ENCODE data around the gene GALR2.
"Not testable (repeated sequence)": the region's sequence is repeated elsewhere in the genome, so short reads cannot be mapped to it uniquely, and the experiment has no call there.

Gene GALR2, protein sequence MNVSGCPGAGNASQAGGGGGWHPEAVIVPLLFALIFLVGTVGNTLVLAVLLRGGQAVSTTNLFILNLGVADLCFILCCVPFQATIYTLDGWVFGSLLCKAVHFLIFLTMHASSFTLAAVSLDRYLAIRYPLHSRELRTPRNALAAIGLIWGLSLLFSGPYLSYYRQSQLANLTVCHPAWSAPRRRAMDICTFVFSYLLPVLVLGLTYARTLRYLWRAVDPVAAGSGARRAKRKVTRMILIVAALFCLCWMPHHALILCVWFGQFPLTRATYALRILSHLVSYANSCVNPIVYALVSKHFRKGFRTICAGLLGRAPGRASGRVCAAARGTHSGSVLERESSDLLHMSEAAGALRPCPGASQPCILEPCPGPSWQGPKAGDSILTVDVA

DNA sequence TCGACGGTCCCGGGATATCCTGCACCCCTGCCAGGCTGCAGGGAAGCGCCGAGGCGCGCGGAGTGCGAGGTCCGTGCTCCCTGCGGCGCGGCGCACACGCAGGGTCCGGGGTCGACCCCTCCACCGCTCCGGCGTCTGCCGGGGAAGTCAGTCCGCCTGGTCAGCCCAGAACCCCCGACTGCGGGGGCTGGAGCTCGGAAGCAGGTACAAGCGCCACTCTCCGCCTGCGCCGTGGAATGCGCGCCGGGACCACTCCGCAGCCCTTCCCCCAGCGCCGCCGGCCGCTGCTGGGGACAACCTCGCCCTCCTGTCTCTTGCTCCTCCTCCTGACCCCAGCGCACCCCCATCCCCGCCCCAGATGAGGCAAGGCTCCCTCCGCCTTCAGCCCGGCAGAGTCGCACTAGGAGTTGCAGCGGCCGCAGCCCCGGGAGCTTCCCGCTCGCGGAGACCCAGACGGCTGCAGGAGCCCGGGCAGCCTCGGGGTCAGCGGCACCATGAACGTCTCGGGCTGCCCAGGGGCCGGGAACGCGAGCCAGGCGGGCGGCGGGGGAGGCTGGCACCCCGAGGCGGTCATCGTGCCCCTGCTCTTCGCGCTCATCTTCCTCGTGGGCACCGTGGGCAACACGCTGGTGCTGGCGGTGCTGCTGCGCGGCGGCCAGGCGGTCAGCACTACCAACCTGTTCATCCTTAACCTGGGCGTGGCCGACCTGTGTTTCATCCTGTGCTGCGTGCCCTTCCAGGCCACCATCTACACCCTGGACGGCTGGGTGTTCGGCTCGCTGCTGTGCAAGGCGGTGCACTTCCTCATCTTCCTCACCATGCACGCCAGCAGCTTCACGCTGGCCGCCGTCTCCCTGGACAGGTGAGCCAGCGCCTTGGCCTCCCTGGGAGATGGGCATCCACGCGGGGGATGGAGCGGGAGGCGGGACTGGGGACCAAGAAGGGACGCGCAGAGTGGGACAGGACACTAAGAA is at the start of gene GALR2:
GALR2 (plus strand) TSS at position 392 of the 974 bp plus-strand sequence; CDS start at position 495, 103 bp downstream.
- no peak for DNase-seq (ENCODE audit: low read depth)

DNA sequence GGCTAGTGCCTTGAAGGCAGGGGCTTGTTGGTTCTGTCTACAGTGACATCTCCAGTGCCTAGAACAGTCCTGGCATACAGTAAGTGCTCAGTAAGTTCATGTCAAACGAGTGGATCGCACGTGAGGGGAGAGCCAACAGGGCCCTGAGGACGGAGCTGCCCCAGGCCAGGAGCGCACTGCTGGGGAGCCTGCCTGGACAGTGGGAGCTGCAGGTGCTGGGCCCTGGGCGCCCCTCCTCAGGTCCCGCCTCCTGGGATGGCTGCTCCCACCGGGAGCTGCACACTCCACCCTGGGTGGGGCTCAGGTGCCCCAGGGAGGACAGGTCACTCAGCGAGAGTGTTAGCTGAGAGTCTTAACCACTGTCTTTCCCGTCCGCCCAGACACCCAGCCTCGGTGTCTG is 49.3 kb upstream of the GALR2 start:
- DNase-seq (ENCODE audit: low read depth) = no peak

DNA sequence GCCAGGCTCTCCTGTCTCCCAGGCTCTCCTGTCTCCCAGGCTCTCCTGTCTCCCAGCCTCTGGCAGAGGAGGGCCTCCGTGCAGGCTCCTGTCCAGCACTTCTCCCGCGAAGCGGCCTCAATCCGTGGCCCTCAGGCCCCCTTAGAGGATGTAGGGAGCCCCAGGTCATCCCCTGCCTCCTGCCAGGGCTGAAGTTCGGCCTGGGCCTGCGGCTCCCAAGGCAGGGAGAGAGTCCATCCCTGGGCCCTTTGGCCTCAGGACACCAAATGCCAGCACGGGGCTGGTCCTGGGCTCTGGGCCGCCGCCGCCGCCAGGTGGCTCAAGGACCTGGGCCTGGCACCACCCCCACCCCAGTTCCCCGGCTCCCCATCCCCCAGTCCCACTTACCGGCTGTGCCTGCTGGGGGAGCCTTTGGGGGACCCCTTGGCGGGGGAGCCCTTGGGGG is 47.8 kb upstream of the GALR2 start:
- DNase-seq (ENCODE audit: low read depth) = no peak

DNA sequence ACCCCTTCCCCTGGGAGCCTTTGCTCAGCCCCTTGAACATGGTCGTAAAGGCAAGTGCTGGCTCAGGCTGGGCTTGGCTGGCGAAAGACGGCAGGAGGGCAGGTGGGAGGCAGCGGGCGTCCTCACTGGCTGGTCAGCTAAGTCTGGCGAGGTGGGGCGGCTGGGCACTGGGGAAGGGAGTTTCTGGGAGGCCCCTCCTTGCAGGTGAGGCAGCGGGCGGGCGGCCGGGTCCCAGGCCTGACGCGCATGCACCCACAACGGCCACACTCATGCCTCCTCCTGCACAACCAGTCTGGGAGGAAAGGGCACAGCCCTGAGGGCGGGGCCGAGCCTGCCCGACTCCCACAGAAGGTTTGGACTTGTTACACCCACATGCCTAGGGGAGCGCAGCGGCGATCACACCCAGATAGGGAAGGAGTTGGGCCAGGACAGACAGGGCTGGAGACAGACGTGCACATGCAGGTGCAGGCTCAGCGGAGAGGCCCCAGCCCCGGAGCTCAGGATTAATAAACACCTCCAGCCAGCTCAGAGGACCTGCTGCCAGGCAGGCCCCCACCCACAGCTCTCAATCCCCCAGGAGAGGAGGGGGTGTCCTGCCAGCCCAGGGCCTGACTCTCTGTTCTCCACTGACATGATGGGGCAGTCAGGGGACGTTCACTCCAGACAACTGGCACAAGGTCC is 47.3 kb upstream of the GALR2 start, which contains the start of gene EVPL:
EVPL (minus strand) TSS at position 148 of the 681 bp plus-strand sequence; CDS start at position 40, 108 bp downstream.
- DNase-seq (ENCODE audit: low read depth) = no peak

DNA sequence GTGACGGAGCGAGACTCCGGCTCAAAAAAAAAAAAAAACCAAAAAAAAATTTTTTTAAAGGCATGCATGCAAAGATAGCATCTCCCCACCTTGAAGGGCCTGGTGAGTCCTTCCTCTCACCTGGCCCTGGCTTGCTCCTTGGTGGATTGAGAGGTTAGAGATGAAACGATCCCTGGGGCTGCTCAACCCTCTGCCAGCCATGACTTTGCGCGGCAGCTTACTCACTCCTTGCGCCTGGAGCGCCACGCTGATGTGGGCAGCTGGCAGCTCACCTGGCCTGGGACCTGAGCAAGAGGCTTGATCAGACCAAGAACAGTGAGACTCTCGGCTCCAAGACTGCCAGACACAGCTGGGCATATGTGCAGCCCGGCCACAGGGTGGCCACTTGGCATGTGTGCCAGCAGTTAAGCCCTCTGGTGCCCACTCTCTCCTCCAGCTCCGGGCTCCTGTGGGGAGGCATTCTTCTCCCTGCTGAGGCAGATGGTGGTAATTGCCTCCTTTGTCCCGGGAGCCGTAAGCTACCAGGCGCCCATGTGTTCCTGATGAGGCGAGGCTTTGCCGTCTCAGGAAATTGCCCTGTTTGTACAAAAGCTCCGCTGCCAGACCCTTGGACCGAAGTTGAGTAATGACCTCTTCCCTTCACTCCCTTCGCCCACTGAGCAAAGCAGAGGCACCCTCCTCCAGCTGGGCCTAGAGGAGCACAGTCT is 42.4 kb upstream of the GALR2 start:
- DNase-seq (ENCODE audit: low read depth) = no peak

DNA sequence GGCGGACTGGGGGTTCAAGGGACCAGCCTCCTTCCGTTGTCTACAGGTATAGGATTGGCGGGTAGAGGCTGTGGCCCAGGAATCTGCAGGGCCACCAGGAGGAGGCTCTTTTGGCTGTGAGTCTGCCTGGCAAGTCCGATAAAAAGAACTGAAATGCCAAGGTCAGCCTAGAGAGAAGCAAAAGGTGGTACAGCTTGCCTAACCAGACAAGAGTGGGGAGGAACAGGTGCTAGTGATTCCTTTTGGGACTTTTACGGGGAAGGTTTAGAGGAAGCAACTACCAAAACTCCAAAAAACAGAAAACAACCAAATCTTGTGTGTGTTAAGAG is 41.8 kb upstream of the GALR2 start:
- no peak for DNase-seq (ENCODE audit: low read depth)

DNA sequence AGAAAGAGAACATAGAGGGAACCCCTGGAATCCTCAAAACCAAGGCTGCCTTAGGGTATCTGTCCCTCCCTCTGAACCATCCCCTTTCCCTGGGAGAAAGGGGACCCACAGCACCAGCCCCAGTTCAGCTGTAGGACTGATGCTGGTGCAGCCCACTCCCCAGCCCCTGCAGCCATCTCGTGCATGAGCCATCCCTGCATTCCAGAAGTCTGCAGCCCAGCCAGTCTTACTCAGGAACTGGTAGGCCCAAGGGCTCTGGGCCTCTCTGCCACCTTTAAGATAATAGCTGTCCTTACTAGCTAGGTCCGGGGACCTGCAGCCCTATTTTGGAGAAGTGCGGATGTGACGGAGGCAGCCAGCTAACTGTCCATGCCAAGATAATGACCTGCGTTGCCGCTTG is 41.4 kb upstream of the GALR2 start:
- no peak for DNase-seq (ENCODE audit: low read depth)

DNA sequence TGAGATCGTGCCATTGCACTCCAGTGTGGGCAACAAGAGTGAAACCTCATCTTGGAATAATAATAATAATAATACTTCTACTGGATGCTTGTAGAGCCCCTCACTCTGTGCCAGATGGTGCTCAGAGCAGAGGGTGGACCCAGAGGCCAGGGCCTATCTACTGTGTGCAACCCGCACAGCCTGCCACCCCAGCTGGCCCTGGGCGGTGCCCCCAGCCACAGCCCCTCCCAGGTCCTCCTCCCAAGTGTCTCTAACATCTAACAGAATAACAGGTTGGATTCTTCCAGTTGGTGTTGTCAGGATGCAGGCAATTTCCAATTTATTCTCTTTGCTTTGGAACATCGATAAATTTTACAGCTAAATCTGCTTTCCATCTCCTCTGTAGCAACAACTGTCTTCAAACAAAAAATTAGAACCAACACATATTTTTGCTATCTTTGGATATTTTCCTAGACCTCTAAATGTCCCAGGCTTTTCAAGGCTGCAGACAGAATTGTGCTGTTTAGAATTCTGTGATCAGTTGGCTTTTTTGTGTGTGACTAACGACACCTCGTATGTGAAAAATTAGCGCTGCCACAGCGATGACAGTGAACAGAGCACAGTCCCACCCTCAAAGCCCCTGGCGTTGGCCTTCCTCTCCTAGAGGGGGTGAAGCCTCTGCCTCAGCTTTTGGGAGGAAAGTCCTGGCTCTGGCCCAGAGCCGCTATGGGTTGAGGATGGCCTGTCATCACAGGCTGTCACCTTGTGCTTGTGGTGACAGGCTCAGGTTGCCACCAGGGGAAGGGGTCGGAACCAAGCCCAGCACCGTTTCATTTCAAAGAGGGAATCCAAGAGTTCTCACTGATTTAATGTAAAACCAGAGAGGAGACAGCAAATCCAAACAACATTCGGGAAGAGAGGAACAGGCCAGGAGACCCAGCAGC is 39.9 kb upstream of the GALR2 start:
- DNase-seq (ENCODE audit: low read depth) = no peak

DNA sequence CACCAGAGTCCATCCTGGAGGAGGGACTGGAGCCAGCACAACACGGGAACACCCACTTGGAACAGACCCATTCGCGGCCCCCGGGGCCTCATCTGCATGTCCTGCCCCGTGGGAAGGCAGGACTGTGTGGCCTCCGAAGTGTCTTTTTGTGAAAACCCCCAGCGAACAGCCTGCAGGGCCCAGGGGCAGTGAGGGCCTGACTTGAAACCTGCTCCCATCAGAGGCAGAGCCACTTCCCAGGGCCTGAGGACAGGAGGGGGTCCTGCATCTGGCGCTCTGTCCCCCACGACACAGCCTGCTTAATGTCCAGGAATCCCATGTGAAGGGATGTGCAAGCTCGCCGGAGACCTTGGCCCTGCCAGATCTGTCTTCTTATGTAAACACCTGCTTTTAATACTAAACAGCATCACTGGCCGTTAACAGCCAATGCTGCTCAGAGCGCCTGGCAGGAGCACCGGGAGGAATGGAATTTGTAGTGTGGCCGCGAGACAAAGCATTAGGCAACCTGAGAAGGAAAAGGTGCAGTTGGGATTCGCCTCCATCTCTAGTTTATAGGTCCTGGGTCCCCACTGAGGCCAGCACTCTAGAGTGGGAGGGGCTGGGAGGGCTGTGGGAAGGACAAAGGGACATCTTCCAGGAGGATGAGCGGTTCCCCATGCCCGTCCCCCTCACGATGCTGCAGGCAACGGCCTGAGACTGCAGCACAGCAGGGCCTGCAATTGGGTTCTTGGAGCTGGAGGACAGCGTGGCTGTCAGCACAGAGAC is 37.9 kb upstream of the GALR2 start:
- peak; percentile 23 for DNase-seq (ENCODE audit: low read depth)

DNA sequence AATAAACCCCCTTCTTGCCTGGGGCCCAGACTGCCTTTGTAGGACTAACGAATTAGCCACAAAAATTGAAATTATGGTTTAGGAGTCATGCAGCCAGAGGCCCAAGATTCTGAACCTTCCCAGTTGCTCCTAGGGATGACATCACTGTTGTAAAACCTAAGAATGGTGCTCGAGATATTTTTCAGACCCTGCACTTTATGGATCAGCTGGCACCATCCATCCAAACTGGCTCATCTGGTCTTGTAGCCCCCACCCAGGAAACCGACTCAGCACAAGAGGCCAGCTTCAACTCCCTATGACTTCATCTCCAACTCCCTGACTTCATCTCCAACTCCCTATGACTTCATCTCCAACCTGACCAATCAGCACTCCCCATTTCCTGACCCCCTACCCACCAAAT is 36.5 kb upstream of the GALR2 start:
- DNase-seq (ENCODE audit: low read depth) = no peak

DNA sequence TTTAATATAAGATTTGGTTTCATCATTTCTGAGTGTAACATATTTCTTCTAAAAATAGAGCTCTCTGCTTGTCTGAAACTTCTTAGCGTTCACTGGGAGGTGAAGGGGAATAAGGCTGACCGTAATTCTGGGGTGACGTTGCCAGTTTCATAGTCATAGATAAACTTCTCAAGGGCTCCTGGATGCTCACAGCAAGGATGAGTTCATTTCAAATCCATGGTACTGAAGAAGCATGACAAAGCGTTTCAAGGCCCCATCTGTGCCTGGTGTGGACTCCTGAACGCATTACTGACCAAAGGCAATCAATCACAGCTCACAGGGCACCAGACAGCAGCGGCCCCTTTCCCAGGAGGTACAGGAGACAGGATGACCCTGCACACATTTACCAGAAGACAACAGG is 35.5 kb upstream of the GALR2 start:
- peak; percentile 67 for DNase-seq (ENCODE audit: low read depth)

DNA sequence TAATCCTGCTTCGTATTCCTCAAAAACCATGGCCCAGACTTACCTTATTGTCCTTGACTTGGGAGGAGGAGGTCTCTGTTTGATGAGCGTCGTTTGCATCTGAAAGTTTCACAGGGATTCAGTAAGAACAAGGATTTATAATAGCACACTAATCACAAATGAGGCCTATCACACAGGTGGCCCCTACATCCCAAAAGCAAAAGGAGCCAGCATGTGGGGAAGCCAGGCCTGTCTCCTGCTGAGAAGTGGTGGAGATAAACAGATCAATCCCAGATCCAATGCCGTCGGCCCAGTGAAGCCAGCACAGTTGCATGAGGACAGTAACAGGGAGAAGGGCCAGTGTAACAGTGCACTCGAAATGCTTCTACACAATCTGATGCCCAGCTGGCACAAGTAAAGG is 34.2 kb upstream of the GALR2 start:
- no peak for DNase-seq (ENCODE audit: low read depth)

DNA sequence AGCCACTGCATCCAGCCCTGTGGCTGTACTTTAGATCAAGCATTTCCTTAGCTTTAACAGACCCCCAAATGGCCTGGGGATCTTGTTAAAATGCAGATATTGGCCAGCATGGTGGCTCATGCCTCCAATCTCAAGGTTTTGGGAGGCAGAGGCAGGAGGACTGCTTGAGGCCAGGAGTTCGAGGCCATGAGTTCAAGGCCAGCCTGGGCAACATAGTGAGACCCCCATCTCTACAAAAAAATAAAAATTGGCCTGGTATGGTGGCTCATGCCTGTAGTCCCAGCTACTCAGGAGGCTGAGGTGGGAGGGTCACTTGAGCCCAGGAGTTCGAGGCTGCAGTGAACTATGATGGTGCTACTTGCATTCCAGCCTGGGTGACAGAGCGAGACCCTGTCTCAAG is 31.7 kb upstream of the GALR2 start:
- DNase-seq (ENCODE audit: low read depth) = not testable (repeated sequence)

DNA sequence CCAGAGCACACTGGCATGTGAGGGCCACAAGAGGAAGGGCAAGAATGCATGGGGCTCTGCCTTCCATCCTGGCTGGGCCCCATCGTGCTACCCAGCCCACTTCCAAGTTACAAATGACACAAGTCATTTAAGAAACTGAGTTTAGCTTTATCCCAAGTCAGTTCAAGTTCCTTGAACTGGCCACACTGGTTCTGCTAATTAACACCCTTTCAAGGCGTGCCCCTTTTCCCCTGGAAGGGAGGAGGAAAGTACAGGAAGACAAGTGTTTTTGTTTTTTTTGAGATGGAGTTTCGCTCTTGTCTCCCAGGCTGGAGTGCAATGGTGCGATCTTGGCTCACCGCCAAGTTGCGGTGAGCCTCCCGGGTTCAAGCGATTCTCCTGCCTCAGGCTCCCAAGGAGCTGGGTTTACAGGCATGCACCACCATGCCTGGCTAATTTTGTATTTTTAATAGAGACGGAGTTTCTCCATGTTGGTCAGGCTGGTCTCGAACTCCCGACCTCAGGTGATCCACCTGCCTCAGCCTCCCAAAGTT is 30.0 kb upstream of the GALR2 start:
- DNase-seq (ENCODE audit: low read depth) = not testable (repeated sequence)

DNA sequence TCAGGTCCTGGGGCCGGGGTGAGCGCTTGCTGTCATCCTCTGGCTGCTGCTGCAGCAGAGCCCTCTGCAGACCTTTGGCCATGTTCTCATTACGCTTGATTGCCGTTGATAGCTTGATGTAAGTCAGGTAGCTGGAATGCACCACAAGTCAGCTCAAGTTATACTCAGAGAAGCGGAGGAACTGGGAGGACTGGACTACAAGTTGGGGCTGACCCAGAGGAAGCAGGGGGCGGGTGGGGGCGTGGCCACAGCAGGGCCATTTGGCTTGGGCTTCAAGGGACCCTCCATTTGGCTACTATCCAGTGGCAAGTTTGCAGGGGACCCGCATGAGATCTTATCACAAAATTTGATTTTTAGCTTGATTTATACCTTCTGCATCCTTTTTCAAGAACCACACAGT is 28.5 kb upstream of the GALR2 start:
- DNase-seq (ENCODE audit: low read depth) = no peak

DNA sequence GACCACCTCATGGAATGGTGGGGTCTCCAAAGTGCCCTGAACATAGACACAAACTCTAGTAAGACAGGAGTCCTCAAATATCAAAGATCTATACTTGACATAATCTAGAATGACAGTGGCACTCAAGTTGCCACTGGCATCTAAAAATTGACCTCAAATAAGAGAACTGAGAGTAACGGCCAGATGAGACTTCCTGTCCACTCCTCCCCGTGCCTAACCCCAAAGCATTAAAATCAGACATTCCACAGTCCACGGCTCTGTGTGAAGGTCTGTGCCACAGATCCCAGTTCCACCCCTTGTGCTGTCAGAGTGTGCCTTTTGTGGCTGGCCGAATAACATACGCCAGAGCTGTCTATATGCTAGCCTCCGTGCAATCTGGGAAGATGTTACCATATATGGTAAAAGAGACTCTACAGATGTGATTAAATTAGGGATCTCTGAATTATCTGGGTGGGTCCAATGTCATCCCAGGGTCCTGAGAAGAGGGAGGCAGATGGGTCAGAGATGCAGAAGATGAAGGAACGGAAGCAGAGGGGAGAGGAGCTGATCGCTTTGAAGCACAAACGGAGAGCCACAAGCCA is 26.5 kb upstream of the GALR2 start:
- no peak for DNase-seq (ENCODE audit: low read depth)

DNA sequence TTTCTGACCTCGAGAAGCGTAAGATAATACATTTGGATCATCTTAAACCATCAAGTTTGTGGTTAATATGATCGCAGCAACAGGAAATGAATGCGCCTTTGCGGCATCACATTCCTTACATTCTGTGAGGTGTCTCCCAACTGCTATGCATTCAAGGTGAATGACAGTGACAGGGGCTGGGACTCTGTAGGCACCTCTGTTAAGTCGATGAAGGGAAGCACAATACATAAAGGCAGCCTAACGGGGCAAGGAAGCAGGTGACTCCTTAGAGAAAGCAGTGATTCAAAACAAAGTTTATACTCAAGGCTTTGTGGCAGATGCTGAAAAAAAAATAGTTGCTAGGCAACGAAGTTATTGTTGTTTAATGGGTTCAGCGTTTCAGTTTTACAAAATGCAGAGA is 25.9 kb upstream of the GALR2 start:
- DNase-seq (ENCODE audit: low read depth) = peak; percentile 74

DNA sequence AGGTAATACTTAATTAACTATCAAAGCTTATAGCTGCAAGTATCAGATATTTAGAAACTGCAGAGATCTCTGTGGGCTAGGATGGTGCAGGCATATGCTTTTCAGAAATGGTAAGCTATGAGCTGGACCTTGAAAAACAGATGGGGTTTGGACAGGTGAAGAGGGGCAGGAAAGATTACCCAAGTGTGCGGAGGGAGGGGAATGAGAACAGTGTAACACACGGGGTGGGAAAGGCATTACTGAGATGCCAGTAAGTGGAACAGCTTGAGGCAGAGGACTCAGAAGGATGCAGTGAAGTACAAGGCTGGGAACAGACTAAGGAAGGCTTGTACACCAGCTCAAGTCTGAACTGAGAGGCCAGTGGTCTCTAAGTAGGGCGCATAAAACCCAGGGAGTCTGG is 25.3 kb upstream of the GALR2 start:
- DNase-seq (ENCODE audit: low read depth) = no peak

DNA sequence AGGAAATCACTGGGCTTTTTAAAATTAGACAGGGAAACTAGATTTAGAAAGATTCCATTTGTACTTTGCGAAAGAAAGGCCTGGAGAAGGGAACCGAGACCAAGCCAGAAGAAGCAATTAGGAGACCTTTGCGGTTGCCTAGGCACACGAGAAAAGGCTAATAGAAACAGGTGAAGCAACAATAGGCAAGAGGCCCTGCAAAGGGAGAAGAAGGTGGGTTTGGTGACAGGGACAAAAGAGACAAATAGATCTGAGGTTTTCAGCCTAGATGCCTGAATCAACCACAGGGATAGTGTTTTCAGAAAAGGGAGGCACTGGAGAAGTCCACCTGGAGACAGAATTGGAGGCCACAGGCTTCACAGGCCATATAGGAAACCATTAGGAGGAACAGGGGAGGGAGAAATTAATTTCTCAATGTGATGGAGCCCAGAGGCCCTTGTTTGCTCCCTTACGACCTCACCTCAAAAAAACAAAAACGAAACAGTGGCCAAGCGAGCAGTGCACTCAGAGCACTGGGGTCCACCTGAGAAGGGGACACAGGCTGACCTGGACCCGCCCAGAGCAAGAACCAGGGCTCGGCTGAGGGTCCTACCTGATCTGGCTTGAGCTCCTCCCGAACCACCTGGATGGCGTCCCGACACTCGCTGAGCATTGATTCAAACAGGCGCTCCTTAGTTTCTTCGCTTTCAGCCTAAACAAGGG is 24.6 kb upstream of the GALR2 start:
- DNase-seq (ENCODE audit: low read depth) = no peak

Measured in amniotic epithelial cell (primary cell).